HepG2 (cell line): ENCODE results near the gene ZMIZ1. TPM values are rescaled to one million over a fixed set of nuclear protein-coding genes. Genes with fewer than 3 reads are reported as not detected.

Source experiments
- ATAC-seq: fragments of 200-7000 bp; cut with Tn5 transposase; 3 replicates; pipeline ENCODE4 v1.9.1; 2020; ENCODE audit warnings: mild to moderate bottlenecking, moderate library complexity
- BruUV-seq: library from RNA; stranded (reverse); fragments of 400-500 nt; replicated peaks from 2 replicates; lab custom pipeline; 2021; lab: Mats Ljungman, UMichigan
- CTCF ChIA-PET: fragments of 300-600 bp; formaldehyde crosslinking; extraction: SDS; loops from one replicate; lab custom pipeline; 2021; ENCODE audit warnings: low total read pairs, inconsistent platforms, low intra/inter-chr PET ratio; lab: Yijun Ruan, JAX
- POLR2A ChIA-PET: fragments of 350-600 bp; sonication (Branson Sonifier 250); formaldehyde crosslinking; loops from one replicate; lab custom pipeline; 2020; ENCODE audit warnings: antibody characterized with exemption, inconsistent platforms; lab: Yijun Ruan, JAX
- DNase-seq: peaks from one replicate; pipeline ENCODE4 v3.0.0-alpha.2; 2015; ENCODE audit warnings: low spot score
- FAIRE-seq: peaks from 3 replicates; lab custom pipeline; 2011; peaks lifted over from hg19 to GRCh38; lab: Jason Lieb, UNC
- H2AFZ ChIP-seq: one replicate; pipeline ENCODE4 v1.6.1; 2011; ENCODE audit warnings: low read length, inconsistent platforms
- H3K27ac ChIP-seq: fragments of 300-600 bp; 3 replicates; pipeline ENCODE4 v1.8.0; 2011; ENCODE audit warnings: mixed run types, mild to moderate bottlenecking, mixed read lengths, low read length, inconsistent platforms; ENCODE audit not compliant: insufficient read depth; ENCODE audit errors: extremely low read length
- H3K27me3 ChIP-seq, 2 experiments: fragments of 200-600 bp in 1 of 2; 2 replicates in 1 of 2; 3 replicates in 1 of 2; pipeline versions ENCODE4 v1.6.0 to v1.8.0; 2011; ENCODE audit warnings: low read length in 2 of 2, mild to moderate bottlenecking in 2 of 2, moderate library complexity in 2 of 2, inconsistent platforms in 1 of 2; ENCODE audit not compliant: insufficient read depth in 2 of 2, control insufficient read depth in 1 of 2
- H3K36me3 ChIP-seq, 2 experiments: fragments of 200-600 bp in 1 of 2; replicated peaks in 1 of 2; 2 replicates in 1 of 2; 3 replicates in 1 of 2; pipeline versions ENCODE4 v1.5.1 to v1.8.0; 2011; ENCODE audit warnings: low read length in 2 of 2, inconsistent platforms in 1 of 2; ENCODE audit not compliant: insufficient read depth in 2 of 2, control insufficient read depth in 1 of 2
- H3K4me1 ChIP-seq: 2 replicates; pipeline ENCODE4 v1.5.1; 2012; ENCODE audit warnings: low read length, inconsistent platforms; ENCODE audit not compliant: insufficient read depth
- H3K4me2 ChIP-seq: 2 replicates; pipeline ENCODE4 v1.6.0; 2011; ENCODE audit warnings: low read depth, low read length, inconsistent platforms
- H3K4me3 ChIP-seq, 3 experiments: fragments of 200-600 bp in 1 of 3; sonication (generic), shearing (Covaris generic) in 1 of 3; replicated peaks in 1 of 3; 2 replicates each; pipeline ENCODE4 v1.5.1; 2011 to 2016; ENCODE audit warnings: low read length in 3 of 3, inconsistent platforms in 2 of 3, low read depth in 2 of 3, mild to moderate bottlenecking in 2 of 3, control low read depth in 1 of 3, mixed read lengths in 1 of 3; ENCODE audit not compliant: insufficient read depth in 1 of 3
- H3K79me2 ChIP-seq: one replicate; pipeline ENCODE4 v1.6.1; 2011; ENCODE audit warnings: low read length, inconsistent platforms; ENCODE audit not compliant: insufficient read depth
- H3K9ac ChIP-seq: 2 replicates; pipeline ENCODE4 v1.6.0; 2011; ENCODE audit warnings: mild to moderate bottlenecking, low read depth, low read length, inconsistent platforms; ENCODE audit not compliant: insufficient read depth
- H3K9me3 ChIP-seq: 2 replicates; pipeline ENCODE4 v1.5.1; 2012; ENCODE audit warnings: mild to moderate bottlenecking, low read length
- H4K20me1 ChIP-seq: 2 replicates; pipeline ENCODE4 v1.6.0; 2011; ENCODE audit warnings: inconsistent platforms, mild to moderate bottlenecking, low read length, moderate library complexity; ENCODE audit not compliant: insufficient read depth
- BRD4 ChIP-seq: sonication (generic); formaldehyde crosslinking; IDR thresholded peaks from 2 replicates; pipeline ENCODE4 v1.4.0; 2020; ENCODE audit warnings: missing genetic modification reagents
- CBX1 ChIP-seq: IDR thresholded peaks from one replicate; pipeline ENCODE4 v1.6.1; 2016; ENCODE audit warnings: antibody characterized with exemption, low read depth
- DR1 ChIP-seq: sonication (generic); formaldehyde crosslinking; IDR thresholded peaks from 2 replicates; pipeline ENCODE4 v1.8.0; 2021; ENCODE audit warnings: mild to moderate bottlenecking, missing genetic modification reagents, inconsistent platforms
- E2F5 ChIP-seq: sonication (generic); formaldehyde crosslinking; conservative IDR thresholded peaks from 2 replicates; pipeline ENCODE4 v1.4.0; 2020; ENCODE audit warnings: missing genetic modification reagents
- HNRNPUL1 ChIP-seq: fragments of 200-400 bp; formaldehyde crosslinking; IDR thresholded peaks from 2 replicates; pipeline ENCODE4 v1.6.1; 2017; ENCODE audit warnings: low read depth, mild to moderate bottlenecking, low read length, moderate library complexity
- RNF2 ChIP-seq: fragments of 450-650 bp; conservative IDR thresholded peaks from 2 replicates; pipeline ENCODE4 v1.6.1; 2016; ENCODE audit warnings: low read depth
- SP140L ChIP-seq: sonication (generic); formaldehyde crosslinking; IDR thresholded peaks from 2 replicates; pipeline ENCODE4 v1.4.0; 2020; ENCODE audit warnings: missing genetic modification reagents, borderline replicate concordance
- STAT5B ChIP-seq: sonication (generic); formaldehyde crosslinking; IDR thresholded peaks from 2 replicates; pipeline ENCODE4 v1.4.0; 2020; ENCODE audit warnings: missing genetic modification reagents
- SYNCRIP ChIP-seq: fragments of 200-400 bp; formaldehyde crosslinking; IDR thresholded peaks from 2 replicates; pipeline ENCODE4 v1.6.1; 2018; ENCODE audit warnings: mild to moderate bottlenecking, low read depth, low read length; ENCODE audit not compliant: insufficient read depth
- TCF7 ChIP-seq: sonication (generic); IDR thresholded peaks from 2 replicates; pipeline ENCODE4 v1.6.1; 2016; ENCODE audit warnings: antibody characterized with exemption, low read depth
- TEAD3 ChIP-seq: optimal IDR thresholded peaks from 2 replicates; pipeline ENCODE3; 2016; ENCODE audit warnings: borderline replicate concordance
- ZBTB21 ChIP-seq: sonication (generic); formaldehyde crosslinking; IDR thresholded peaks from 2 replicates; pipeline ENCODE4 v1.4.0; 2020; ENCODE audit warnings: missing genetic modification reagents
- ZBTB39 ChIP-seq: sonication (generic); formaldehyde crosslinking; IDR thresholded peaks from 2 replicates; pipeline ENCODE4 v1.5.0; 2020; ENCODE audit warnings: missing genetic modification reagents
- ZFP62 ChIP-seq: sonication (generic); formaldehyde crosslinking; IDR thresholded peaks from 2 replicates; pipeline ENCODE4 v1.4.0; 2020; ENCODE audit warnings: missing genetic modification reagents
- ZFX ChIP-seq: sonication (generic); formaldehyde crosslinking; IDR thresholded peaks from 2 replicates; pipeline ENCODE4 v1.4.0; 2020; ENCODE audit warnings: mild to moderate bottlenecking, low read depth, missing genetic modification reagents, moderate library complexity
- ZNF343 ChIP-seq: sonication (generic); formaldehyde crosslinking; IDR thresholded peaks from 2 replicates; pipeline ENCODE4 v1.4.0; 2020; ENCODE audit warnings: mild to moderate bottlenecking, missing genetic modification reagents
- ZNF431 ChIP-seq: sonication (generic); formaldehyde crosslinking; IDR thresholded peaks from 2 replicates; pipeline ENCODE4 v1.9.0; 2022; ENCODE audit warnings: missing genetic modification reagents, low read depth, mild to moderate bottlenecking, borderline replicate concordance
- ZNF460 ChIP-seq: sonication (generic); formaldehyde crosslinking; IDR thresholded peaks from 2 replicates; pipeline ENCODE4 v1.5.1; 2020; ENCODE audit warnings: missing genetic modification reagents, mild to moderate bottlenecking, borderline replicate concordance
- ZNF580 ChIP-seq: IDR thresholded peaks from 2 replicates; pipeline ENCODE4 v1.6.1; 2016; ENCODE audit warnings: low read depth, borderline replicate concordance
- ZSCAN29 ChIP-seq: sonication (generic); formaldehyde crosslinking; conservative IDR thresholded peaks from 2 replicates; pipeline ENCODE4 v1.4.0; 2020; ENCODE audit warnings: mild to moderate bottlenecking, missing genetic modification reagents
- WGBS: methylation state at CpG from one replicate; pipeline ENCODE4 v1.1.6; 2017; ENCODE audit warnings: low lambda C conversion rate; 5-methylcytosine and 5-hydroxymethylcytosine counted together
- in situ Hi-C: cut with HindIII; loops from 2 replicates; pipeline ENCODE4 v1.10.0; 2017; ENCODE audit warnings: low pct_unique_long_range_greater_than_20kb; ENCODE audit not compliant: extremely low pct_ligation_motif_present
- intact Hi-C: fragments of 100-400 bp; cut with micrococcal nuclease; formaldehyde crosslinking; loops from one replicate; pipeline ENCODE4 v1.10.0; 2022; ENCODE audit not compliant: unreplicated experiment
- polyA plus RNA-seq, 8 experiments: library from polyadenylated mRNA; depleted of rRNA in 3 of 8; stranded (reverse) in 7 of 8; unstranded in 1 of 8; fragments of >200 nt; fragmentation: Illumina TruSeq in 4 of 8; extraction: Trizol in 4 of 8; gene quantifications; 2 replicates each; pipeline versions ENCODE4 v1.2.1 to v1.2.3, GENCODE V29; 2011 to 2016; ENCODE audit warnings: low read depth in 4 of 8, missing spikeins in 1 of 8, mixed read lengths in 1 of 8; ENCODE audit not compliant: insufficient read depth in 1 of 8
- total RNA-seq, 5 experiments: library from RNA; depleted of rRNA; stranded (reverse); fragments of >200 nt; fragmentation: Illumina TruSeq; extraction: Trizol; gene quantifications; 2 replicates each; pipeline ENCODE4 v1.2.3, GENCODE V29; 2016; ENCODE audit warnings: low read depth in 1 of 5

ZMIZ1 gene
- total and polyA plus RNA-seq, 2 of the 13 experiments (the other 11 are each of a cell fraction or from before 2014, with no cell fraction given) = 5.3 to 10.2 TPM

- Histone ChIP-seq H3K79me2 (no peaks in the 10 kb centered on the region), H2AFZ (no peak overlapping the region), H3K27me3 (no peaks in the 10 kb centered on the region), H3K27ac (no peak overlapping the region), H3K4me2 (no peak overlapping the region)
- 98% methylated on average over 6 of the region's 6 CpGs for WGBS
- intact Hi-C loops = no loop called here
- POLR2A ChIA-PET = no interaction called here
- CTCF ChIA-PET = no interaction called here
- no peak for DNase-seq
- TF ChIP-seq DR1 (CRISPR knock-in tag) = no peak
- no peak for TF ChIP-seq ZBTB39 (CRISPR knock-in tag)
- no peak for TF ChIP-seq CBX1
- no peak for TF ChIP-seq ZSCAN29 (CRISPR knock-in tag)
- TF ChIP-seq RNF2 = no peak
- TF ChIP-seq STAT5B = no peak
- no peak for TF ChIP-seq ZNF343 (CRISPR knock-in tag)
- TF ChIP-seq E2F5 (CRISPR knock-in tag) = no peak
- TF ChIP-seq TCF7 = no peak
- TF ChIP-seq ZFP62 (CRISPR knock-in tag) = no peak
- TF ChIP-seq ZNF431 = no peak
- TF ChIP-seq SP140L (CRISPR knock-in tag) = no peak
- TF ChIP-seq ZBTB21 (CRISPR knock-in tag) = no peak
- TF ChIP-seq ZNF460 = no peak
- TF ChIP-seq ZFX (CRISPR knock-in tag) = no peak
- TF ChIP-seq BRD4 (CRISPR knock-in tag) = no peak
- no peak for TF ChIP-seq TEAD3 (CRISPR knock-in tag)
- TF ChIP-seq ZNF580 (CRISPR knock-in tag) = no peak
- no peak for TF ChIP-seq SYNCRIP
- no peak for TF ChIP-seq HNRNPUL1
- TF ChIP-seq, all 625 proteins: peak for 0
- Histone ChIP-seq H3K4me1 (no peaks in the 10 kb centered on the region), H3K9me3 (no peaks in the 10 kb centered on the region), H4K20me1 (peaks cover 24% of the 10 kb centered on the region; the same call in 1 of the 2 replicates), H3K9ac (no peak overlapping the region), H3K4me3 (no peak overlapping the region), H3K36me3 (peaks cover 32 to 78% of the 10 kb centered on the region in 2 experiments)
- in situ Hi-C loops = no loop called here
- no TSS peak for BruUV-seq
- no peak for FAIRE-seq
- ATAC-seq = no peak
Measured at GRCh38 chr10:79269443-79269842, 200.7 kb downstream of the ZMIZ1 start.
